WTC11 (cell line): ENCODE results near the gene C1QL4. TPM values are rescaled to one million over a fixed set of nuclear protein-coding genes. Genes with fewer than 3 reads are reported as not detected.
"Not testable (repeated sequence)": the region's sequence is repeated elsewhere in the genome, so short reads cannot be mapped to it uniquely, and the experiment has no call there.

Experiments used
- ATAC-seq: fragments of 200-7000 bp; cut with Tn5 transposase; 2 replicates; pipeline ENCODE4 v1.10.0; 2021; ENCODE audit warnings: mild to moderate bottlenecking, moderate library complexity
- Bru-seq: library from RNA; stranded (reverse); fragments of 400-500 nt; gene quantifications from one replicate; lab custom pipeline; 2021; lab: Mats Ljungman, UMichigan
- CTCF ChIA-PET: fragments of 300-600 bp; sonication (Branson Sonifier 250); formaldehyde crosslinking; loops from one replicate; lab custom pipeline; 2021; ENCODE audit warnings: antibody characterized with exemption; lab: Charles Lee
- POLR2A ChIA-PET: fragments of 350-600 bp; sonication (Branson Sonifier 250); formaldehyde crosslinking; loops from one replicate; lab custom pipeline; 2021; ENCODE audit warnings: antibody characterized with exemption; lab: Charles Lee
- DNase-seq: peaks from one replicate; pipeline ENCODE4 v3.0.0; 2021; ENCODE audit warnings: low spot score
- H3K27ac Mint-ChIP-seq: 2 replicates; pipeline ENCODE4 v1.8.0; 2021; ENCODE audit warnings: mixed read lengths
- H3K27me3 Mint-ChIP-seq: 2 replicates; pipeline ENCODE4 v1.8.0; 2021; ENCODE audit warnings: low read depth, mild to moderate bottlenecking, moderate library complexity, mixed read lengths
- H3K36me3 Mint-ChIP-seq: 2 replicates; pipeline ENCODE4 v1.8.0; 2021; ENCODE audit warnings: mixed read lengths
- H3K4me1 Mint-ChIP-seq: 2 replicates; pipeline ENCODE4 v1.8.0; 2022; ENCODE audit warnings: mixed read lengths
- H3K4me3 Mint-ChIP-seq: 2 replicates; pipeline ENCODE4 v1.8.0; 2021; ENCODE audit warnings: mild to moderate bottlenecking, moderate library complexity, mixed read lengths
- H3K9me3 Mint-ChIP-seq: 2 replicates; pipeline ENCODE4 v1.8.0; 2021; ENCODE audit warnings: mixed read lengths
- CBFB ChIP-seq: sonication (generic); formaldehyde crosslinking; IDR thresholded peaks from 2 replicates; pipeline ENCODE4 v1.8.1; 2022; ENCODE audit warnings: mild to moderate bottlenecking, low read depth, missing genetic modification reagents
- ERG ChIP-seq: fragments of 250-450 bp; sonication (Bioruptor Pico); IDR thresholded peaks from 2 replicates; pipeline ENCODE4 v1.8.0; 2021; ENCODE audit warnings: mild to moderate bottlenecking
- FOXJ3 ChIP-seq: sonication (generic); formaldehyde crosslinking; IDR thresholded peaks from 2 replicates; pipeline ENCODE4 v1.9.0; 2021; ENCODE audit warnings: missing genetic modification reagents, mild to moderate bottlenecking, borderline replicate concordance
- IRF2 ChIP-seq: sonication (generic); formaldehyde crosslinking; IDR thresholded peaks from 2 replicates; pipeline ENCODE4 v1.8.0; 2022; ENCODE audit warnings: low read depth, missing genetic modification reagents, borderline replicate concordance
- SOX15 ChIP-seq: fragments of 250-450 bp; sonication (Bioruptor Pico); IDR thresholded peaks from 2 replicates; pipeline ENCODE4 v1.9.0; 2021; ENCODE audit warnings: mild to moderate bottlenecking
- SP1 ChIP-seq: sonication (generic); formaldehyde crosslinking; conservative IDR thresholded peaks from 2 replicates; pipeline ENCODE4 v1.8.1; 2022; ENCODE audit warnings: missing genetic modification reagents
- TEAD1 ChIP-seq: sonication (generic); formaldehyde crosslinking; IDR thresholded peaks from 2 replicates; pipeline ENCODE4 v1.8.0; 2022; ENCODE audit warnings: mild to moderate bottlenecking, missing genetic modification reagents
- ZNF532 ChIP-seq: fragments of 250-450 bp; sonication (Bioruptor Pico); IDR thresholded peaks from 2 replicates; pipeline ENCODE4 v1.9.0; 2021; ENCODE audit warnings: mild to moderate bottlenecking, borderline replicate concordance
- long read RNA-seq, 3 experiments: library from RNA in 1 of 3; library from capped mRNA in 1 of 3; library from polyadenylated mRNA in 1 of 3; unstranded in 2 of 3; stranded (forward) in 1 of 3; transcript quantifications; one replicate each; pipeline ENCODE4 v2.0.0, GENCODE V29; 2021
- total RNA-seq: library from RNA; stranded (reverse); gene quantifications from 3 replicates; pipeline ENCODE4 v1.2.3, GENCODE V29; 2021
- TF ChIP-seq, protein P1 (sequence below): sonication (generic); formaldehyde crosslinking; IDR thresholded peaks from 2 replicates; pipeline ENCODE4 v1.8.1; 2022; ENCODE audit warnings: mild to moderate bottlenecking, moderate library complexity, missing genetic modification reagents
- TF ChIP-seq, protein P2 (sequence below): fragments of 200-600 bp; IDR thresholded peaks from 2 replicates; pipeline ENCODE4 v1.8.0; 2022; ENCODE audit warnings: antibody characterized with exemption
- TF ChIP-seq, protein P3 (sequence below): sonication (generic); formaldehyde crosslinking; IDR thresholded peaks from 2 replicates; pipeline ENCODE4 v1.8.1; 2023; ENCODE audit warnings: mild to moderate bottlenecking, moderate library complexity, missing genetic modification reagents
- TF ChIP-seq, protein P4 (sequence below): sonication (generic); formaldehyde crosslinking; IDR thresholded peaks from 2 replicates; pipeline ENCODE4 v1.8.0; 2022; ENCODE audit warnings: mild to moderate bottlenecking, missing genetic modification reagents
- TF ChIP-seq, protein P5 (sequence below): sonication (generic); formaldehyde crosslinking; IDR thresholded peaks from 2 replicates; pipeline ENCODE4 v1.8.1; 2023; ENCODE audit warnings: mild to moderate bottlenecking, missing genetic modification reagents

C1QL4 gene
- total RNA-seq = 0.92 to 1.2 TPM (median 1.2 TPM) in 3 replicates
- percentile 21 among the genes with signal in this experiment for Bru-seq, nascent RNA
- long read RNA-seq, experiment 1, transcript C1QL4-201 (2 exons, 2,071 nt) = major isoform, 5 of 5 reads
- long read RNA-seq, experiment 1, partial matches to known transcripts = 0 of 5 reads
- long read RNA-seq, experiment 1, other reads (novel, unspliced or antisense) = 0 of 5 reads
- long read RNA-seq, experiment 2 = 0 reads
- long read RNA-seq, experiment 3 = 0 reads

- TF ChIP-seq FOXJ3 = no peak
- TF ChIP-seq, protein P1, sequence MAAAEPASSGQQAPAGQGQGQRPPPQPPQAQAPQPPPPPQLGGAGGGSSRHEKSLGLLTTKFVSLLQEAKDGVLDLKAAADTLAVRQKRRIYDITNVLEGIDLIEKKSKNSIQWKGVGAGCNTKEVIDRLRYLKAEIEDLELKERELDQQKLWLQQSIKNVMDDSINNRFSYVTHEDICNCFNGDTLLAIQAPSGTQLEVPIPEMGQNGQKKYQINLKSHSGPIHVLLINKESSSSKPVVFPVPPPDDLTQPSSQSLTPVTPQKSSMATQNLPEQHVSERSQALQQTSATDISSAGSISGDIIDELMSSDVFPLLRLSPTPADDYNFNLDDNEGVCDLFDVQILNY = 0 out of 2 replicates have a peak, but pooled peaks have one; percentile 52
- TF ChIP-seq TEAD1 = 0 out of 2 replicates have a peak, but pooled peaks have one; percentile 45
- no peak for TF ChIP-seq CBFB (CRISPR knock-in tag)
- TF ChIP-seq, protein P2, sequence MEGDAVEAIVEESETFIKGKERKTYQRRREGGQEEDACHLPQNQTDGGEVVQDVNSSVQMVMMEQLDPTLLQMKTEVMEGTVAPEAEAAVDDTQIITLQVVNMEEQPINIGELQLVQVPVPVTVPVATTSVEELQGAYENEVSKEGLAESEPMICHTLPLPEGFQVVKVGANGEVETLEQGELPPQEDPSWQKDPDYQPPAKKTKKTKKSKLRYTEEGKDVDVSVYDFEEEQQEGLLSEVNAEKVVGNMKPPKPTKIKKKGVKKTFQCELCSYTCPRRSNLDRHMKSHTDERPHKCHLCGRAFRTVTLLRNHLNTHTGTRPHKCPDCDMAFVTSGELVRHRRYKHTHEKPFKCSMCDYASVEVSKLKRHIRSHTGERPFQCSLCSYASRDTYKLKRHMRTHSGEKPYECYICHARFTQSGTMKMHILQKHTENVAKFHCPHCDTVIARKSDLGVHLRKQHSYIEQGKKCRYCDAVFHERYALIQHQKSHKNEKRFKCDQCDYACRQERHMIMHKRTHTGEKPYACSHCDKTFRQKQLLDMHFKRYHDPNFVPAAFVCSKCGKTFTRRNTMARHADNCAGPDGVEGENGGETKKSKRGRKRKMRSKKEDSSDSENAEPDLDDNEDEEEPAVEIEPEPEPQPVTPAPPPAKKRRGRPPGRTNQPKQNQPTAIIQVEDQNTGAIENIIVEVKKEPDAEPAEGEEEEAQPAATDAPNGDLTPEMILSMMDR = peak; percentile 97
- TF ChIP-seq IRF2 = no peak
- TF ChIP-seq ERG = no peak
- TF ChIP-seq, protein P3, sequence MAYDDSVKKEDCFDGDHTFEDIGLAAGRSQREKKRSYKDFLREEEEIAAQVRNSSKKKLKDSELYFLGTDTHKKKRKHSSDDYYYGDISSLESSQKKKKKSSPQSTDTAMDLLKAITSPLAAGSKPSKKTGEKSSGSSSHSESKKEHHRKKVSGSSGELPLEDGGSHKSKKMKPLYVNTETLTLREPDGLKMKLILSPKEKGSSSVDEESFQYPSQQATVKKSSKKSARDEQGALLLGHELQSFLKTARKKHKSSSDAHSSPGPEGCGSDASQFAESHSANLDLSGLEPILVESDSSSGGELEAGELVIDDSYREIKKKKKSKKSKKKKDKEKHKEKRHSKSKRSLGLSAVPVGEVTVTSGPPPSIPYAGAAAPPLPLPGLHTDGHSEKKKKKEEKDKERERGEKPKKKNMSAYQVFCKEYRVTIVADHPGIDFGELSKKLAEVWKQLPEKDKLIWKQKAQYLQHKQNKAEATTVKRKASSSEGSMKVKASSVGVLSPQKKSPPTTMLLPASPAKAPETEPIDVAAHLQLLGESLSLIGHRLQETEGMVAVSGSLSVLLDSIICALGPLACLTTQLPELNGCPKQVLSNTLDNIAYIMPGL (CRISPR knock-in tag) = peak; percentile 36; the same call in 1 of the 2 replicates
- peak; percentile 75 for TF ChIP-seq SP1 (CRISPR knock-in tag)
- H3K4me3 Mint-ChIP-seq = peak within 1 kb of the TSS; percentile 70
- DNase-seq (peak; percentile 93), ATAC-seq (peak; percentile 55)
- H3K27me3 Mint-ChIP-seq = peaks cover 99% of the 10 kb centered on the region
- ChIA-PET POLR2A (interaction anchor here (1.1 to 2.1 kb wide), 2 partner anchors 11 to 30 kb away, joined by 3 to 8 read pairs; partner anchors contain the start of gene SPATS2), CTCF (interaction anchor here (0.5 to 6.1 kb wide), 12 partner anchors 11 to 340 kb away, joined by 3 to 112 read pairs (median 12); partner anchors contain the start of genes DNAJC22, PRPH, SPATS2 and TROAP)
- no peaks in the 10 kb centered on the region for H3K9me3 Mint-ChIP-seq
- H3K36me3 Mint-ChIP-seq = no peaks in the 10 kb centered on the region; the same call in 1 of the 2 replicates
- H3K4me1 Mint-ChIP-seq = peaks cover 56% of the 10 kb centered on the region
- H3K27ac Mint-ChIP-seq = no peak within 1 kb of the TSS
These were observed at the start of gene C1QL4 for GRCh38 chr12:49336645-49337584. Gene C1QL4, minus strand, starts transcription at chr12:49337188. Its CDS starts 711 bp downstream, at chr12:49336477.

GRCh38 chr12:49380184-49380583 is 43.2 kb upstream of the C1QL4 start:
- H3K27ac Mint-ChIP-seq, ATAC-seq, H3K36me3 Mint-ChIP-seq, H3K4me1 Mint-ChIP-seq, H3K9me3 Mint-ChIP-seq, H3K27me3 Mint-ChIP-seq, DNase-seq, H3K4me3 Mint-ChIP-seq, POLR2A ChIA-PET: not testable (repeated sequence)
- CTCF ChIA-PET = interaction anchor here (1.5 kb wide), 1 partner anchor 9 kb away, joined by 5 read pairs; no protein-coding TSS in a partner anchor

DNA sequence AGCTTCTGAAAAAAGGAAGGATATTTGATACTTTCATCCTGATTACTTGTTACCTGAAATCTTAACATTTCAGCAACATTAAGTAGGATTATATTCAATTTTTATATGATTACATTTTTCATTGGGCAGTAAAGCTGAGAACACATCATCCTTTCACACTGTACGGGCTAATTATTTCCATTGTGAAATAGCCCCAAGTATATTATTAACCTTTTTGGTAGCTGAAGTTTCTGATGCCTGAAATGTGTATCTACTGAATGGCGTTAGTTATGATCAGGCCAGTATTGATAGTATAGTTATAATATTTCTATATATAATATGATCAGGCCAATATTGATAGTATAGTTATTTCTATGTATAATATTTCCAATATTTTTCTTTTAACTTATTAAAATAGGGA is 40.4 kb upstream of the C1QL4 start:
- no peaks in the 10 kb centered on the region for H3K27me3 Mint-ChIP-seq
- no peaks in the 10 kb centered on the region for H3K4me1 Mint-ChIP-seq
- 0 out of 2 replicates have a peak, but pooled peaks cover 5% of the 10 kb centered on the region for H3K36me3 Mint-ChIP-seq
- peaks cover 4% of the 10 kb centered on the region; the same call in 1 of the 2 replicates for H3K9me3 Mint-ChIP-seq
- no peak overlapping the region for H3K4me3 Mint-ChIP-seq
- ChIA-PET POLR2A (interaction anchor here (2.3 kb wide), 1 partner anchor 10 kb away, joined by 5 read pairs; the partner anchor contains the start of gene SPATS2), CTCF (interaction anchor here (1.4 to 2.4 kb wide), 2 partner anchors 20 to 30 kb away, joined by 4 to 7 read pairs; no protein-coding TSS in a partner anchor)
- ATAC-seq (no peak), DNase-seq (no peak)
- no peak overlapping the region for H3K27ac Mint-ChIP-seq
- TF ChIP-seq, protein P4, sequence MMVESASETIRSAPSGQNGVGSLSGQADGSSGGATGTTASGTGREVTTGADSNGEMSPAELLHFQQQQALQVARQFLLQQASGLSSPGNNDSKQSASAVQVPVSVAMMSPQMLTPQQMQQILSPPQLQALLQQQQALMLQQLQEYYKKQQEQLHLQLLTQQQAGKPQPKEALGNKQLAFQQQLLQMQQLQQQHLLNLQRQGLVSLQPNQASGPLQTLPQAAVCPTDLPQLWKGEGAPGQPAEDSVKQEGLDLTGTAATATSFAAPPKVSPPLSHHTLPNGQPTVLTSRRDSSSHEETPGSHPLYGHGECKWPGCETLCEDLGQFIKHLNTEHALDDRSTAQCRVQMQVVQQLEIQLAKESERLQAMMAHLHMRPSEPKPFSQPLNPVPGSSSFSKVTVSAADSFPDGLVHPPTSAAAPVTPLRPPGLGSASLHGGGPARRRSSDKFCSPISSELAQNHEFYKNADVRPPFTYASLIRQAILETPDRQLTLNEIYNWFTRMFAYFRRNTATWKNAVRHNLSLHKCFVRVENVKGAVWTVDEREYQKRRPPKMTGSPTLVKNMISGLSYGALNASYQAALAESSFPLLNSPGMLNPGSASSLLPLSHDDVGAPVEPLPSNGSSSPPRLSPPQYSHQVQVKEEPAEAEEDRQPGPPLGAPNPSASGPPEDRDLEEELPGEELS (CRISPR knock-in tag) = no peak
- TF ChIP-seq SP1 (CRISPR knock-in tag) = no peak
- TF ChIP-seq SOX15 (CRISPR knock-in tag) = no peak
- TF ChIP-seq, protein P5, sequence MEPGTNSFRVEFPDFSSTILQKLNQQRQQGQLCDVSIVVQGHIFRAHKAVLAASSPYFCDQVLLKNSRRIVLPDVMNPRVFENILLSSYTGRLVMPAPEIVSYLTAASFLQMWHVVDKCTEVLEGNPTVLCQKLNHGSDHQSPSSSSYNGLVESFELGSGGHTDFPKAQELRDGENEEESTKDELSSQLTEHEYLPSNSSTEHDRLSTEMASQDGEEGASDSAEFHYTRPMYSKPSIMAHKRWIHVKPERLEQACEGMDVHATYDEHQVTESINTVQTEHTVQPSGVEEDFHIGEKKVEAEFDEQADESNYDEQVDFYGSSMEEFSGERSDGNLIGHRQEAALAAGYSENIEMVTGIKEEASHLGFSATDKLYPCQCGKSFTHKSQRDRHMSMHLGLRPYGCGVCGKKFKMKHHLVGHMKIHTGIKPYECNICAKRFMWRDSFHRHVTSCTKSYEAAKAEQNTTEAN (CRISPR knock-in tag) = no peak
- no peak for TF ChIP-seq ZNF532 (CRISPR knock-in tag)
